Osteoblast (primary cell): ENCODE results near the gene WWOX. TPM values are rescaled to one million over a fixed set of nuclear protein-coding genes. Genes with fewer than 3 reads are reported as not detected.
A peak's percentile ranks its signal among the peaks of the same experiment; 100 is the strongest.

Experiments used
- DNase-seq: peaks from one replicate; pipeline ENCODE4 v3.0.0; 2011; ENCODE audit warnings: low spot score, mixed read lengths; ENCODE audit not compliant: insufficient read length; ENCODE audit errors: missing footprints
- H2AFZ ChIP-seq: 2 replicates; pipeline ENCODE4 v1.6.0; 2011; ENCODE audit warnings: mild to moderate bottlenecking, low read length
- H3K27ac ChIP-seq: 2 replicates; pipeline ENCODE4 v1.5.1; 2011; ENCODE audit warnings: mild to moderate bottlenecking, low read depth, low read length, moderate library complexity
- H3K27me3 ChIP-seq: 2 replicates; pipeline ENCODE4 v1.6.0; 2012; ENCODE audit warnings: mild to moderate bottlenecking, control low read depth, inconsistent platforms, low read length, moderate library complexity; ENCODE audit not compliant: insufficient read depth
- H3K36me3 ChIP-seq: 2 replicates; pipeline ENCODE4 v1.5.1; 2011; ENCODE audit warnings: mild to moderate bottlenecking, low read length, control low read depth, moderate library complexity; ENCODE audit not compliant: insufficient read depth
- H3K4me1 ChIP-seq: 2 replicates; pipeline ENCODE4 v1.5.1; 2011; ENCODE audit warnings: mild to moderate bottlenecking, low read length, control low read depth, moderate library complexity; ENCODE audit not compliant: insufficient read depth
- H3K4me2 ChIP-seq: 2 replicates; pipeline ENCODE4 v1.6.0; 2011; ENCODE audit warnings: mild to moderate bottlenecking, low read length; ENCODE audit not compliant: insufficient read depth
- H3K4me3 ChIP-seq: fragments of 200-600 bp; sonication (generic); 3 replicates; pipeline ENCODE4 v1.5.1; 2012; ENCODE audit warnings: mild to moderate bottlenecking, low read length, inconsistent platforms; ENCODE audit not compliant: insufficient read depth
- H3K79me2 ChIP-seq: 2 replicates; pipeline ENCODE4 v1.6.0; 2012; ENCODE audit warnings: mild to moderate bottlenecking, low read length, control low read depth, inconsistent platforms; ENCODE audit not compliant: insufficient read depth
- H3K9me3 ChIP-seq: 2 replicates; pipeline ENCODE4 v1.5.1; 2011; ENCODE audit warnings: low read depth, low read length, control low read depth
- H4K20me1 ChIP-seq: 2 replicates; pipeline ENCODE4 v1.6.0; 2012; ENCODE audit warnings: mild to moderate bottlenecking, low read length, control low read depth; ENCODE audit not compliant: insufficient read depth
- total RNA-seq: library from RNA; depleted of rRNA; stranded (reverse); fragments of >200 nt; gene quantifications from 2 replicates; pipeline ENCODE4 v1.2.3, GENCODE V29; 2012
- TF ChIP-seq, protein P1 (sequence below): IDR thresholded peaks from 2 replicates; pipeline ENCODE4 v1.5.1; 2011; ENCODE audit warnings: mild to moderate bottlenecking, low read depth, low read length, moderate library complexity; ENCODE audit errors: extremely low read depth

WWOX gene
- total RNA-seq, 1 donor, result 23.9 TPM

DNA sequence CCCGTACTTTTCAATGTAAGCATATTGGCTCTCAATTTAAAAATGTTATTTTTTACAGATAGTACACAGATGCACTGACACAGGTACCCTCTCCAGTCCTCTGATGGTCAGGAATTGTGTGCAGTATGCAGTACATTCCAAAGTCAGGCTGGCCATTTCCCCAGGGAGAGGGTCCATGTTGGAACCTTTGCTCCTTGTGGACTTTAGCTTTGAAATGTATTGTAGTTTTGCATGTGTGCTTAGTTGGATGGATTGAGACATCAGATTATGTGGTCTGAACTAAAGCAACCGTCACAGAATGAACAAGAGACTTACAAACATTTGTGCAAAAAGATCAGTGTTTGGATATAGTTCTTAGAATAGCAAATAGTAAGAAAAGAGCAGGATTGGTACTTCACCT, 381.1 kb downstream of the WWOX start:
- H3K36me3 ChIP-seq, result no peaks in the 10 kb centered on the region
- no peaks in the 10 kb centered on the region for H3K4me1 ChIP-seq
- DNase-seq, result no peak
- H3K79me2 ChIP-seq, result no peaks in the 10 kb centered on the region
- H3K27ac ChIP-seq, result no peak overlapping the region
- TF ChIP-seq, protein P1, sequence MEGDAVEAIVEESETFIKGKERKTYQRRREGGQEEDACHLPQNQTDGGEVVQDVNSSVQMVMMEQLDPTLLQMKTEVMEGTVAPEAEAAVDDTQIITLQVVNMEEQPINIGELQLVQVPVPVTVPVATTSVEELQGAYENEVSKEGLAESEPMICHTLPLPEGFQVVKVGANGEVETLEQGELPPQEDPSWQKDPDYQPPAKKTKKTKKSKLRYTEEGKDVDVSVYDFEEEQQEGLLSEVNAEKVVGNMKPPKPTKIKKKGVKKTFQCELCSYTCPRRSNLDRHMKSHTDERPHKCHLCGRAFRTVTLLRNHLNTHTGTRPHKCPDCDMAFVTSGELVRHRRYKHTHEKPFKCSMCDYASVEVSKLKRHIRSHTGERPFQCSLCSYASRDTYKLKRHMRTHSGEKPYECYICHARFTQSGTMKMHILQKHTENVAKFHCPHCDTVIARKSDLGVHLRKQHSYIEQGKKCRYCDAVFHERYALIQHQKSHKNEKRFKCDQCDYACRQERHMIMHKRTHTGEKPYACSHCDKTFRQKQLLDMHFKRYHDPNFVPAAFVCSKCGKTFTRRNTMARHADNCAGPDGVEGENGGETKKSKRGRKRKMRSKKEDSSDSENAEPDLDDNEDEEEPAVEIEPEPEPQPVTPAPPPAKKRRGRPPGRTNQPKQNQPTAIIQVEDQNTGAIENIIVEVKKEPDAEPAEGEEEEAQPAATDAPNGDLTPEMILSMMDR, result no peak
- H3K4me3 ChIP-seq, result no peak overlapping the region
- H4K20me1 ChIP-seq, result no peaks in the 10 kb centered on the region
- H3K27me3 ChIP-seq, result no peaks in the 10 kb centered on the region
- H2AFZ ChIP-seq, result no peak overlapping the region
- H3K9me3 ChIP-seq, result no peaks in the 10 kb centered on the region
- H3K4me2 ChIP-seq, result no peak overlapping the region

- Histone ChIP-seq H2AFZ (no peak overlapping the region), H3K27ac (no peak overlapping the region), H3K36me3 (no peaks in the 10 kb centered on the region), H3K4me3 (no peak overlapping the region), H3K4me2 (no peak overlapping the region), H3K4me1 (no peaks in the 10 kb centered on the region), H3K9me3 (no peaks in the 10 kb centered on the region), H3K79me2 (no peaks in the 10 kb centered on the region), H3K27me3 (no peaks in the 10 kb centered on the region), H4K20me1 (no peaks in the 10 kb centered on the region)
- TF ChIP-seq, protein P1, result no peak
- DNase-seq, result peak; percentile 43
These were observed 383.9 kb downstream of the WWOX start for GRCh38 chr16:78483124-78483992.

- no peak overlapping the region for H2AFZ ChIP-seq
- no peaks in the 10 kb centered on the region for H3K9me3 ChIP-seq
- TF ChIP-seq, protein P1, result no peak
These were observed 385.1 kb downstream of the WWOX start for GRCh38 chr16:78484509-78485058.

DNA sequence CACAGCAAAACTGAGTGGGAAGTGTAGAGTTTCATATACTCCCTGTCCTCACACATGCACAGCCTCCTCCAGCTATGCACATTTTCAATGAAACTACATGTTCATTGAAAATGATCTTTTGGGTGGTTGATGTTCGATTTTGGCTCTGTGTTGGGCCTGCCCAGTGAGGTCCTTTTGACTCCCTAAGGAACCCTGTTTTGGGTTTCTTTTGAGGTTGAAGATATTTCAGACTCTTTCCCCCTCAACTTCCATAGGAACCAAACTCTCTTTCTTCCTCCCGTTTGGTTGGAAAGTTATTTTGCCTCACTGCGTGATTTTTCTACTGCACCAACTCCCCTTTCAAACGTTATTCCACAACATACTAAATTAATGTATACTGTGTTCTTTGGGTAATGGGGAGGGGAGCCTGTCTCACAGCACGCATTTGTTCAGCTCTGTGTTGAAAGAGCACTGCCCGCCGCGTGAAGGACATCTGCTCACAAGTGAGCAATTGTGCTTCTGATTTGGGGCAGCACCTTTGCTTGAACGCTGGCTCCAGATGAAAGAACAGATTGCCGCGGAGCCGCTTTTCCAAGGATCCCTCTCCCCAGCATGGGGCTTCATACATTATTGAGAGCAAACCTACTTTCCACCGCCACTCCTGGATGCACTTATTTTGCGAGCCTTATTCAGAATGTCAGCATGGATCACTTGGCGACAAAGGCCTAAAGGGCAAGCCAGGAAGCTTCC, 385.9 kb downstream of the WWOX start:
- TF ChIP-seq, protein P1, result no peak
- no peaks in the 10 kb centered on the region for H4K20me1 ChIP-seq
- no peaks in the 10 kb centered on the region for H3K79me2 ChIP-seq
- no peak overlapping the region for H2AFZ ChIP-seq
- no peak for DNase-seq
- H3K4me1 ChIP-seq, result no peaks in the 10 kb centered on the region
- no peaks in the 10 kb centered on the region for H3K36me3 ChIP-seq
- no peak overlapping the region for H3K27ac ChIP-seq
- H3K27me3 ChIP-seq, result no peaks in the 10 kb centered on the region
- H3K4me3 ChIP-seq, result no peak overlapping the region
- no peak overlapping the region for H3K4me2 ChIP-seq
- no peaks in the 10 kb centered on the region for H3K9me3 ChIP-seq

More at GRCh38 chr16:78484509-78485058, 385.1 kb downstream of the WWOX start:
- Histone ChIP-seq H3K79me2 (no peaks in the 10 kb centered on the region), H3K27me3 (no peaks in the 10 kb centered on the region), H3K27ac (no peak overlapping the region), H3K4me3 (no peak overlapping the region), H3K4me1 (no peaks in the 10 kb centered on the region), H3K36me3 (no peaks in the 10 kb centered on the region), H3K4me2 (no peak overlapping the region), H4K20me1 (no peaks in the 10 kb centered on the region)
- DNase-seq, result no peak
